OCI-LY3 (cell line): ENCODE measurements around the gene KDM4C.

Experiments
- EZH2phosphoT487 ChIP-seq: fragments of 200-600 bp; shearing (Covaris generic); IDR thresholded peaks from 2 replicates; pipeline ENCODE4 v1.6.1; 2018; ENCODE audit warnings: antibody characterized with exemption, mixed run types, low read depth
- TF ChIP-seq, protein P1 (sequence below): fragments of 200-600, 300-600 bp; sonication (generic); IDR thresholded peaks from 2 replicates; pipeline ENCODE4 v1.5.1; 2014; ENCODE audit warnings: antibody characterized with exemption, low read length, low read depth

DNA sequence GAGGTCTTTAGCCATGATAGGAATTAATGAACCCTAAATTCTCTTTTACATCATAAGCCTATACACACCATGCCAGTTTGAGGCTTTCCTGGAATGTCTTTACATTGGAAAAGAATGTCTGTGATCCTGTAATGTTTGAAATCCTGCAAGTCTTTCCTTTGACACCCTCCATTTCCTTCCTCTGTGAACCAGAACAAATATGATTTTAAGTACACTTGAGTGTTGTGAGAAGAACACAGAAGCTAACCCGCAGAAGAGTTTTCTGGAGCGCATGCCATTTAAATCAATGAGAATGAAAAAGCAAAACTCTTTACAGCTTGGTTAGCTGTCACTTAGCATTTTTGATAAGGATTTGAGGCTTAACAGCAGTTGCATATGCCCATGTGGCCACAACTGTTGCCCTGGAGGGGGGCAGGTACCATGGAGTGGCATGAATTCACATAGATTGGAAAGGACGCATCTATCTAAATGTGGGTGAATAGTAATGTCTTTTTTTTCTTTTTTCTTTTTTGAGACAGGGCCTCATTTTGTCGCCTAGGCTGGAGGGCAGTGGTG lies 372.6 kb downstream of the KDM4C start:
- TF ChIP-seq, protein P1, sequence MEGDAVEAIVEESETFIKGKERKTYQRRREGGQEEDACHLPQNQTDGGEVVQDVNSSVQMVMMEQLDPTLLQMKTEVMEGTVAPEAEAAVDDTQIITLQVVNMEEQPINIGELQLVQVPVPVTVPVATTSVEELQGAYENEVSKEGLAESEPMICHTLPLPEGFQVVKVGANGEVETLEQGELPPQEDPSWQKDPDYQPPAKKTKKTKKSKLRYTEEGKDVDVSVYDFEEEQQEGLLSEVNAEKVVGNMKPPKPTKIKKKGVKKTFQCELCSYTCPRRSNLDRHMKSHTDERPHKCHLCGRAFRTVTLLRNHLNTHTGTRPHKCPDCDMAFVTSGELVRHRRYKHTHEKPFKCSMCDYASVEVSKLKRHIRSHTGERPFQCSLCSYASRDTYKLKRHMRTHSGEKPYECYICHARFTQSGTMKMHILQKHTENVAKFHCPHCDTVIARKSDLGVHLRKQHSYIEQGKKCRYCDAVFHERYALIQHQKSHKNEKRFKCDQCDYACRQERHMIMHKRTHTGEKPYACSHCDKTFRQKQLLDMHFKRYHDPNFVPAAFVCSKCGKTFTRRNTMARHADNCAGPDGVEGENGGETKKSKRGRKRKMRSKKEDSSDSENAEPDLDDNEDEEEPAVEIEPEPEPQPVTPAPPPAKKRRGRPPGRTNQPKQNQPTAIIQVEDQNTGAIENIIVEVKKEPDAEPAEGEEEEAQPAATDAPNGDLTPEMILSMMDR: no peak
- no peak for TF ChIP-seq EZH2phosphoT487
